Type B pancreatic cell (in vitro differentiated cells): ENCODE measurements around the gene IL10RA. TPM values are rescaled to one million over a fixed set of nuclear protein-coding genes. Genes with fewer than 3 reads are reported as not detected.
"Not testable (repeated sequence)": the region's sequence is repeated elsewhere in the genome, so short reads cannot be mapped to it uniquely, and the experiment has no call there.

Source experiments
- DNase-seq: peaks from one replicate; pipeline ENCODE4 v3.0.0; 2021; ENCODE audit warnings: mixed read lengths; ENCODE audit not compliant: unreplicated experiment; ENCODE audit errors: extremely low spot score
- H3K27ac Mint-ChIP-seq: 2 replicates; pipeline ENCODE4 v1.8.0; 2021; ENCODE audit warnings: mild to moderate bottlenecking, mixed read lengths
- H3K27me3 Mint-ChIP-seq: 2 replicates; pipeline ENCODE4 v1.8.0; 2021; ENCODE audit warnings: mixed read lengths
- H3K36me3 Mint-ChIP-seq: 2 replicates; pipeline ENCODE4 v1.8.0; 2021; ENCODE audit warnings: mixed read lengths
- H3K4me1 Mint-ChIP-seq: one replicate; pipeline ENCODE4 v1.8.0; 2021; ENCODE audit warnings: mixed read lengths; ENCODE audit not compliant: unreplicated experiment
- H3K4me3 Mint-ChIP-seq: 2 replicates; pipeline ENCODE4 v1.8.0; 2021; ENCODE audit warnings: mild to moderate bottlenecking, mixed read lengths
- H3K9me3 Mint-ChIP-seq: 2 replicates; pipeline ENCODE4 v1.8.0; 2021; ENCODE audit warnings: mixed read lengths
- total RNA-seq: library from RNA; stranded (reverse); gene quantifications from 2 replicates; pipeline ENCODE4 v1.2.1, GENCODE V29; 2021; ENCODE audit warnings: low replicate concordance
- TF ChIP-seq, protein P1 (sequence below): fragments of 200-600 bp; sonication (generic); conservative IDR thresholded peaks from 2 replicates; pipeline ENCODE4 v1.5.0; 2021; ENCODE audit warnings: antibody characterized with exemption, mild to moderate bottlenecking

Gene IL10RA
- total RNA-seq, 1 donor from 2014 or later: 0.48 TPM

DNA sequence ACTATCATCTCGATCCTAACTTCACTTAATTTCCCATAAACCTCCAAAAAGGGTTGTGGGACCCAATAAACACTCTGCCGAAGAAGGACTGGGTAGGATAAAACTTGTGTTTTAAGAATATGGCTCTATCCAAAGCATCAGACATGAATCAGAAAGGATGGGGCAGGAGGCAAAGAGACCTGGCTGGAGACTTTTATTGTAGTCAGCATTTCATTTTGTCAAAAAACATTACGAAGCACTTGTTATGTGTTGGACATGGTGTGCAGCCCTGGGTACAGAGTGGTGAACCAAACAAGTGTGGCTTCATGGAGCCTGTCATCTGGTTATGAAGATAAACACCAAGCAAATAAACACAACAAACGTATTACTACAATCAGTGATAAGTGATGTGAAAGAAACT is 17.3 kb downstream of the IL10RA start:
- no peak for DNase-seq
- no peak overlapping the region for H3K4me3 Mint-ChIP-seq
- H3K27ac Mint-ChIP-seq: no peak overlapping the region
- H3K4me1 Mint-ChIP-seq: peaks cover 6% of the 10 kb centered on the region
- H3K36me3 Mint-ChIP-seq: no peaks in the 10 kb centered on the region
- H3K9me3 Mint-ChIP-seq: no peaks in the 10 kb centered on the region
- TF ChIP-seq, protein P1, sequence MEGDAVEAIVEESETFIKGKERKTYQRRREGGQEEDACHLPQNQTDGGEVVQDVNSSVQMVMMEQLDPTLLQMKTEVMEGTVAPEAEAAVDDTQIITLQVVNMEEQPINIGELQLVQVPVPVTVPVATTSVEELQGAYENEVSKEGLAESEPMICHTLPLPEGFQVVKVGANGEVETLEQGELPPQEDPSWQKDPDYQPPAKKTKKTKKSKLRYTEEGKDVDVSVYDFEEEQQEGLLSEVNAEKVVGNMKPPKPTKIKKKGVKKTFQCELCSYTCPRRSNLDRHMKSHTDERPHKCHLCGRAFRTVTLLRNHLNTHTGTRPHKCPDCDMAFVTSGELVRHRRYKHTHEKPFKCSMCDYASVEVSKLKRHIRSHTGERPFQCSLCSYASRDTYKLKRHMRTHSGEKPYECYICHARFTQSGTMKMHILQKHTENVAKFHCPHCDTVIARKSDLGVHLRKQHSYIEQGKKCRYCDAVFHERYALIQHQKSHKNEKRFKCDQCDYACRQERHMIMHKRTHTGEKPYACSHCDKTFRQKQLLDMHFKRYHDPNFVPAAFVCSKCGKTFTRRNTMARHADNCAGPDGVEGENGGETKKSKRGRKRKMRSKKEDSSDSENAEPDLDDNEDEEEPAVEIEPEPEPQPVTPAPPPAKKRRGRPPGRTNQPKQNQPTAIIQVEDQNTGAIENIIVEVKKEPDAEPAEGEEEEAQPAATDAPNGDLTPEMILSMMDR: no peak
- H3K27me3 Mint-ChIP-seq: peaks cover 24% of the 10 kb centered on the region

DNA sequence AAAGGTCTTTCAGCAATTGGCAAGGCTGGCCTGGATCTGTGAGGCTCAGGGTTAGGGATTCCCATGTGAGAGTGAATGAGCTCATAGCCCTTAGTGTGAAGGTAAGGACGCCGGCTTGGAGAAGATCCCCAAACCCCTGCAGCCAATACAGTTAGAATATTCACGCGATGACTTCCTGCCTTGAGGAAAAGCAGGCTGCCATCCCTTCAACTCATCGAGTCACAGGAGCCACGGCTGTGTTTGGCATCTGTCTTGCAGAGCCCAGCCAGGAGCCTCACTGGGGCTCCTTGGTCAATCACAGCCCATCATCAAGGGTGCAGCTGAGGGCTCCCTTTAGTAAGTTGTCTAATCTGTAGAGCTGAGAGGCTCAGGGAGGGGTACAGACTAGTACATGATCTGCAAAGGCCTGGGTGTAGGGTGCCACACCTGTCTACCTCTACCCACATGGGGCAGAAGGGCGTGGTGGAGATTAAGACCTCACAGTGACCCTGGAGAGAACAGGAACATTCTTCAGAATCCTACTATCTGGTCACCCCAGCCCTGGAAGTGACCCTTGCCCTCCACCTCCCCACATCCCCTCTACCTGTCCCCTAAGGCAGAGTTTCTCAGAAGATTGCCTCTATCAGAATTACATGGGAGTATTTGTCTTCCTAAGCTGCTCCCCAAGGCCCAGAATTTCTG is 18.5 kb downstream of the IL10RA start:
- H3K27ac Mint-ChIP-seq: no peak overlapping the region
- H3K4me3 Mint-ChIP-seq: no peak overlapping the region
- peaks cover 33% of the 10 kb centered on the region for H3K27me3 Mint-ChIP-seq
- peaks cover 6% of the 10 kb centered on the region for H3K4me1 Mint-ChIP-seq
- no peaks in the 10 kb centered on the region for H3K36me3 Mint-ChIP-seq
- DNase-seq: peak; percentile 37
- TF ChIP-seq, protein P1: no peak
- no peaks in the 10 kb centered on the region for H3K9me3 Mint-ChIP-seq

DNA sequence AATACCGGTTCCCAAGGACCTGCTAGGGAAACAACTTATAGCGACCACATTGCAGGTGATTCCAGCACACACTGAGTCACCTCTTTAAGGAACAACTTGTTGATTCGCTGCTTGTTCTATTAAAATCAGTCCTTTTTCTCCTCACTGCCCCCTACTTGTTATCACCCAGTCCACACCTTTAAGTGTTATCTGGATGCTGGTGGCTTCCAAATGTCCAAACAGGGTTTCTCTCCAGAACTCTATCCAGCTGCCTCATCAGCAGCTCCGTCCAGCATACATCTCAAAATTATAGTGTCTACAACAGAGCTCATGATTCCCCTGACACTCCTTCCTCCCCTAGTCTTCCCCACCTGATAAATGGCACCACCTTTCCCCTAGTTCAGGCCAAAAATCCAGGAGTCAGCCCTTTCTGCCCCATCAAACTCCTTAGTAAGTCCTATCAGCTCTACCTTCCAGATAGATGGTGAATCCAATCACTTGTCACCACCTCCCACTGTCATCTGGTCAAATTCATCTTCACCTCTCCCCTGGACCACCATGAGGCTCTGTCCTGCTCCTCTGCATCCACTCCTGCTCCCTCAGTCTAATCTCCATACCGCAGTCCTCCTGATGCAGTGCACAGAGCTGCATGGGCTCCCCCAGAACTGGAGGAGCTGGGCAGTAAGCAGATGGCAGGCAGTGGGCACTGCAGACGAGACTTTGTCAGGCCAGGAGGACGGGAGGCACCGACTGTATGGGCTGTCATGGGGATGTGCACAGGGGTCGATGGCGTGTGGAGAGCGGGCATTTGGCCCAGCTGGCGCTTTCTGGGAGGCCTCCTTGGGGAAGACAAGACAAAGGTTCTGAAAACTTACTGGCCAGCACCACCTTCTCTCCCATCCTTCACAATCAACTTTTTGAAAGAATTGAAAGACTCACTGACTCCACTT is 19.3 kb downstream of the IL10RA start:
- peaks cover 37% of the 10 kb centered on the region for H3K27me3 Mint-ChIP-seq
- DNase-seq: peak; percentile 37
- H3K9me3 Mint-ChIP-seq: no peaks in the 10 kb centered on the region
- TF ChIP-seq, protein P1: no peak
- no peaks in the 10 kb centered on the region for H3K36me3 Mint-ChIP-seq
- H3K4me3 Mint-ChIP-seq: no peak overlapping the region
- peaks cover 6% of the 10 kb centered on the region for H3K4me1 Mint-ChIP-seq
- H3K27ac Mint-ChIP-seq: no peak overlapping the region

DNA sequence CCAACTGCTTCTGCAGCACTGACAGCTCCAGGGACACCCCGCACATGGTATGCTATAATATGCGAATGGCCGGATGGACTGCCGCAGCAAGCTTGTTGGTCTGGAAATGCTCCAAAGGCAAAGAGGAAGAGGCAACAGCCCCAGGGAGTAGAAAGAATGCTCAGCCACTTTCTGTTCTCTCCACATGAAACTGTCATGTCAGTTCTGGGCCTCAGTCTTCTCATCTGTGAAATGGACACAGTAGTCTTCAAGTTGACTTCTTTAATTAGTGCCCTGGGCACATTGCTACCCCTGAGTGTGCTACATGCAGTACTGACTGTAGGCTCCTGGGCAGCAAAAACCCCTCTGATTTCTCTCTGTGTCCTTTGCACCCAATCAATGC is 19.9 kb downstream of the IL10RA start:
- peak; percentile 29 for DNase-seq
- Mint-ChIP-seq H3K36me3 (no peaks in the 10 kb centered on the region), H3K4me3 (no peak overlapping the region), H3K27ac (no peak overlapping the region), H3K4me1 (peaks cover 6% of the 10 kb centered on the region), H3K9me3 (no peaks in the 10 kb centered on the region), H3K27me3 (peaks cover 37% of the 10 kb centered on the region)
- TF ChIP-seq, protein P1: no peak

DNA sequence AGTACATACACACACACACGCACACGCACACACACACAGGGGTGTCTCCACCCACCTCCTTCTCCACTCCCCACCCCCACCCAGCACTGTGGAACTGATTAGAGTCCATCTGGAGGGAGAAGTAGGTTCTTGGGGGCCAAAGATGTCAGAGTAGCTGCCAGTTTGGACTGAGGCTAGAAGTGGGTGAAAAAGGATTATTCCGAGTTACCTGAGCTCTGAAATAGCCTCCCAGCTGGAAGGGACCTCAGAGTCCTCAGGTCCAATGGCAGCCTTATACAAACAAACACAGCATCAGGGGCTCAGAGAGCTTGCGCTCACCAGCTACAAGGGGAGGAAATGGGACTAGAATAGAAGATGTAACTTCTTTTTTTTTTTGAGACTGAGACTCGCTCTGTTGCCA is 20.8 kb downstream of the IL10RA start:
- TF ChIP-seq, protein P1: no peak
- Mint-ChIP-seq H3K4me3 (no peak overlapping the region), H3K9me3 (no peaks in the 10 kb centered on the region), H3K27me3 (peaks cover 37% of the 10 kb centered on the region), H3K36me3 (no peaks in the 10 kb centered on the region), H3K4me1 (peaks cover 6% of the 10 kb centered on the region), H3K27ac (no peak overlapping the region)
- DNase-seq: no peak

DNA sequence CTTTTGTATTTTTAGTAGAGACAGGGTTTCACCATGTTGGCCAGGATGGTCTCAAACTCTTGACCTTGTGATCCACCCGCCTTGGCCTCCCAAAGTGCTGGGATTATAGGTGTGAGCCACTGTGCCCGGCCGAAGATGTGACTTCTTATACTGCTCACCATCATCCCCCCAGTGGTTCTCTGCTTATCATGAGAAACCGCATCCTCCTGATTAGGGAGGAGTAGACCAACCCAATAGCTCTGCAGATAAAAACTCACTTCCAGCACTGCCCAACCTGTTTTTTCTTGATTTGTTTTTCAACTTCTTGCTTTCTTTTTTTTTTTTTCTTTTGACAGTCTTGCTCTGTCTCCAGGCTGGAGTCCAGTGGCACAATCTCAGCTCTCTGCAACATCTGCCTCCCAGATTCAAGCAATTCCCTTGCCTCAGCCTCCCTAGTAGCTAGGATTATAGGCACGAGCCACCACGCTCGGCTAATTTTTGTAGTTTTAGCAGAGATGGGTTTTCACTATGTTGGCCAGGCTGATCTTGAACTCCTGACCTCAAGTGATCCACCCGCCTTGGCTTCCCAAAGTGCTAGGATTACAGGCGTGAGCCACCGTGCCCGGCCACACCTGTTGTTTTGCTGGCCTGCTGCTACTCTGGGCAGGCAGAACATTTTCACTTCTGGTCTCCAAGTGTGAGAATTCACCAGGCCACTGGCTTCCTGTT is 21.5 kb downstream of the IL10RA start:
- H3K4me3 Mint-ChIP-seq, H3K4me1 Mint-ChIP-seq, H3K9me3 Mint-ChIP-seq, H3K36me3 Mint-ChIP-seq, DNase-seq, H3K27ac Mint-ChIP-seq: not testable (repeated sequence)
- peaks cover 42% of the 10 kb centered on the region for H3K27me3 Mint-ChIP-seq
